ENCODE data around the gene DCUN1D2.
A peak's percentile ranks its signal among the peaks of the same experiment; 100 is the strongest.

DCUN1D2 gene

GRCh38 chr13:113464476-113464875 is 26.0 kb downstream of the DCUN1D2 start:
- H3K27me3 ChIP-seq (ENCODE audit: control insufficient read depth in 1 of 2, insufficient read depth in 2 of 2, low read length in 2 of 2) = no peaks in the 10 kb centered on the region
- H3K27ac ChIP-seq (ENCODE audit: low read length) = no peak overlapping the region
- H3K4me1 ChIP-seq (ENCODE audit: control insufficient read depth, insufficient read depth, low read length) = no peaks in the 10 kb centered on the region
- peaks cover 19 to 21% of the 10 kb centered on the region in 2 donors for H3K36me3 ChIP-seq (ENCODE audit: control insufficient read depth in 2 of 2, insufficient read depth in 2 of 2, low read length in 2 of 2)
- H3K9me3 ChIP-seq (ENCODE audit: control insufficient read depth in 2 of 2, low read length in 2 of 2) = no peaks in the 10 kb centered on the region
- H3K9ac ChIP-seq (ENCODE audit: low read length in 2 of 2) = no peak overlapping the region
- no peak overlapping the region for H3K4me3 ChIP-seq (ENCODE audit: low read length in 2 of 2)

- H3K9me3 ChIP-seq (ENCODE audit: control insufficient read depth in 2 of 2, low read length in 2 of 2) = no peaks in the 10 kb centered on the region
- H3K4me3 ChIP-seq (ENCODE audit: low read length in 2 of 2) = no peak overlapping the region
- H3K27ac ChIP-seq (ENCODE audit: low read length) = no peak overlapping the region
- H3K4me1 ChIP-seq (ENCODE audit: control insufficient read depth, insufficient read depth, low read length) = peaks cover 9% of the 10 kb centered on the region
- H3K27me3 ChIP-seq (ENCODE audit: control insufficient read depth in 1 of 2, insufficient read depth in 2 of 2, low read length in 2 of 2) = no peaks in the 10 kb centered on the region
- H3K9ac ChIP-seq (ENCODE audit: low read length in 2 of 2) = no peak overlapping the region
- peaks cover 15 to 29% of the 10 kb centered on the region in 2 donors for H3K36me3 ChIP-seq (ENCODE audit: control insufficient read depth in 2 of 2, insufficient read depth in 2 of 2, low read length in 2 of 2)
Measured at GRCh38 chr13:113461022-113461751, 29.3 kb downstream of the DCUN1D2 start.

- H3K9me3 ChIP-seq (ENCODE audit: control insufficient read depth in 2 of 2, low read length in 2 of 2) = no peaks in the 10 kb centered on the region
- no peak overlapping the region for H3K9ac ChIP-seq (ENCODE audit: low read length in 2 of 2)
- no peaks in the 10 kb centered on the region for H3K27me3 ChIP-seq (ENCODE audit: control insufficient read depth in 1 of 2, insufficient read depth in 2 of 2, low read length in 2 of 2)
- H3K27ac ChIP-seq (ENCODE audit: low read length) = no peak overlapping the region
- no peak overlapping the region for H3K4me3 ChIP-seq (ENCODE audit: low read length in 2 of 2)
- peaks cover 9% of the 10 kb centered on the region for H3K4me1 ChIP-seq (ENCODE audit: control insufficient read depth, insufficient read depth, low read length)
- H3K36me3 ChIP-seq (ENCODE audit: control insufficient read depth in 2 of 2, insufficient read depth in 2 of 2, low read length in 2 of 2) = peaks cover 17 to 31% of the 10 kb centered on the region in 2 donors
Measured at GRCh38 chr13:113460599-113460998, 29.9 kb downstream of the DCUN1D2 start.

GRCh38 chr13:113460064-113460555 is 30.4 kb downstream of the DCUN1D2 start:
- H3K36me3 ChIP-seq (ENCODE audit: control insufficient read depth in 2 of 2, insufficient read depth in 2 of 2, low read length in 2 of 2) = peaks cover 17 to 35% of the 10 kb centered on the region in 2 donors
- H3K27ac ChIP-seq (ENCODE audit: low read length) = no peak overlapping the region
- no peak overlapping the region for H3K9ac ChIP-seq (ENCODE audit: low read length in 2 of 2)
- peaks cover 9% of the 10 kb centered on the region for H3K4me1 ChIP-seq (ENCODE audit: control insufficient read depth, insufficient read depth, low read length)
- no peak overlapping the region for H3K4me3 ChIP-seq (ENCODE audit: low read length in 2 of 2)
- H3K27me3 ChIP-seq (ENCODE audit: control insufficient read depth in 1 of 2, insufficient read depth in 2 of 2, low read length in 2 of 2) = no peaks in the 10 kb centered on the region
- no peaks in the 10 kb centered on the region for H3K9me3 ChIP-seq (ENCODE audit: control insufficient read depth in 2 of 2, low read length in 2 of 2)

- Histone ChIP-seq H3K9ac (ENCODE audit: low read length in 2 of 2) (no peak overlapping the region), H3K4me1 (ENCODE audit: control insufficient read depth, insufficient read depth, low read length) (peaks cover 18% of the 10 kb centered on the region), H3K4me3 (ENCODE audit: low read length in 2 of 2) (no peak overlapping the region), H3K9me3 (ENCODE audit: control insufficient read depth in 2 of 2, low read length in 2 of 2) (no peaks in the 10 kb centered on the region), H3K27me3 (ENCODE audit: control insufficient read depth in 1 of 2, insufficient read depth in 2 of 2, low read length in 2 of 2) (no peaks in the 10 kb centered on the region), H3K27ac (ENCODE audit: low read length) (peak overlapping the region; percentile 31), H3K36me3 (ENCODE audit: control insufficient read depth in 2 of 2, insufficient read depth in 2 of 2, low read length in 2 of 2) (peaks cover 17 to 37% of the 10 kb centered on the region in 2 donors)
Measured at GRCh38 chr13:113458253-113459065, 32.1 kb downstream of the DCUN1D2 start.

- no peaks in the 10 kb centered on the region for H3K9me3 ChIP-seq (ENCODE audit: control insufficient read depth in 2 of 2, low read length in 2 of 2)
- H3K9ac ChIP-seq (ENCODE audit: low read length in 2 of 2) = no peak overlapping the region
- H3K4me1 ChIP-seq (ENCODE audit: control insufficient read depth, insufficient read depth, low read length) = peaks cover 23% of the 10 kb centered on the region
- no peak overlapping the region for H3K27ac ChIP-seq (ENCODE audit: low read length)
- no peaks in the 10 kb centered on the region for H3K27me3 ChIP-seq (ENCODE audit: control insufficient read depth in 1 of 2, insufficient read depth in 2 of 2, low read length in 2 of 2)
- peaks cover 17 to 35% of the 10 kb centered on the region in 2 donors for H3K36me3 ChIP-seq (ENCODE audit: control insufficient read depth in 2 of 2, insufficient read depth in 2 of 2, low read length in 2 of 2)
- H3K4me3 ChIP-seq (ENCODE audit: low read length in 2 of 2) = no peak overlapping the region
Measured at GRCh38 chr13:113457510-113457909, 33.0 kb downstream of the DCUN1D2 start.

- H3K27ac ChIP-seq (ENCODE audit: low read length) = no peak overlapping the region
- H3K9me3 ChIP-seq (ENCODE audit: control insufficient read depth in 2 of 2, low read length in 2 of 2) = no peaks in the 10 kb centered on the region
- peaks cover 17 to 35% of the 10 kb centered on the region in 2 donors for H3K36me3 ChIP-seq (ENCODE audit: control insufficient read depth in 2 of 2, insufficient read depth in 2 of 2, low read length in 2 of 2)
- H3K4me3 ChIP-seq (ENCODE audit: low read length in 2 of 2) = no peak overlapping the region
- H3K9ac ChIP-seq (ENCODE audit: low read length in 2 of 2) = no peak overlapping the region
- H3K27me3 ChIP-seq (ENCODE audit: control insufficient read depth in 1 of 2, insufficient read depth in 2 of 2, low read length in 2 of 2) = no peaks in the 10 kb centered on the region
- peaks cover 23% of the 10 kb centered on the region for H3K4me1 ChIP-seq (ENCODE audit: control insufficient read depth, insufficient read depth, low read length)
Measured at GRCh38 chr13:113456116-113456702, 34.3 kb downstream of the DCUN1D2 start.

GRCh38 chr13:113455384-113455783 is 35.1 kb downstream of the DCUN1D2 start:
- Histone ChIP-seq H3K36me3 (ENCODE audit: control insufficient read depth in 2 of 2, insufficient read depth in 2 of 2, low read length in 2 of 2) (peaks cover 14 to 30% of the 10 kb centered on the region in 2 donors), H3K27me3 (ENCODE audit: control insufficient read depth in 1 of 2, insufficient read depth in 2 of 2, low read length in 2 of 2) (no peaks in the 10 kb centered on the region)

GRCh38 chr13:113454936-113455335 is 35.6 kb downstream of the DCUN1D2 start:
- no peaks in the 10 kb centered on the region for H3K27me3 ChIP-seq (ENCODE audit: control insufficient read depth in 1 of 2, insufficient read depth in 2 of 2, low read length in 2 of 2)
- no peak overlapping the region for H3K9ac ChIP-seq (ENCODE audit: low read length in 2 of 2)
- H3K4me3 ChIP-seq (ENCODE audit: low read length in 2 of 2) = no peak overlapping the region
- peaks cover 10 to 25% of the 10 kb centered on the region in 2 donors for H3K36me3 ChIP-seq (ENCODE audit: control insufficient read depth in 2 of 2, insufficient read depth in 2 of 2, low read length in 2 of 2)
- H3K27ac ChIP-seq (ENCODE audit: low read length) = no peak overlapping the region
- peaks cover 23% of the 10 kb centered on the region for H3K4me1 ChIP-seq (ENCODE audit: control insufficient read depth, insufficient read depth, low read length)
- H3K9me3 ChIP-seq (ENCODE audit: control insufficient read depth in 2 of 2, low read length in 2 of 2) = no peaks in the 10 kb centered on the region

More at GRCh38 chr13:113455384-113455783, 35.1 kb downstream of the DCUN1D2 start:
- Histone ChIP-seq H3K4me3 (ENCODE audit: low read length in 2 of 2) (no peak overlapping the region), H3K9ac (ENCODE audit: low read length in 2 of 2) (no peak overlapping the region), H3K27ac (ENCODE audit: low read length) (no peak overlapping the region), H3K9me3 (ENCODE audit: control insufficient read depth in 2 of 2, low read length in 2 of 2) (no peaks in the 10 kb centered on the region), H3K4me1 (ENCODE audit: control insufficient read depth, insufficient read depth, low read length) (peaks cover 23% of the 10 kb centered on the region)

GRCh38 chr13:113452942-113453901 is 37.3 kb downstream of the DCUN1D2 start, which contains the start of gene ADPRHL1:
TSS of gene ADPRHL1 (minus strand) at chr13:113453488. CDS start at chr13:113453437, 51 bp downstream.
- peaks cover 24% of the 10 kb centered on the region for H3K4me1 ChIP-seq (ENCODE audit: control insufficient read depth, insufficient read depth, low read length)
- H3K27me3 ChIP-seq (ENCODE audit: control insufficient read depth in 1 of 2, insufficient read depth in 2 of 2, low read length in 2 of 2) = no peaks in the 10 kb centered on the region
- peak within 1 kb of the TSS in 1 of 2 donors; percentile 40 for H3K4me3 ChIP-seq (ENCODE audit: low read length in 2 of 2)
- peaks cover 7 to 16% of the 10 kb centered on the region in 2 donors for H3K36me3 ChIP-seq (ENCODE audit: control insufficient read depth in 2 of 2, insufficient read depth in 2 of 2, low read length in 2 of 2)
- H3K9ac ChIP-seq (ENCODE audit: low read length in 2 of 2) = peak within 1 kb of the TSS; percentile 21 to 41
- H3K27ac ChIP-seq (ENCODE audit: low read length) = peak within 1 kb of the TSS; percentile 60
- H3K9me3 ChIP-seq (ENCODE audit: control insufficient read depth in 2 of 2, low read length in 2 of 2) = no peaks in the 10 kb centered on the region

Measured in stomach smooth muscle (tissue), 2 donors.